ENCODE results near the gene NUP160.

DNA sequence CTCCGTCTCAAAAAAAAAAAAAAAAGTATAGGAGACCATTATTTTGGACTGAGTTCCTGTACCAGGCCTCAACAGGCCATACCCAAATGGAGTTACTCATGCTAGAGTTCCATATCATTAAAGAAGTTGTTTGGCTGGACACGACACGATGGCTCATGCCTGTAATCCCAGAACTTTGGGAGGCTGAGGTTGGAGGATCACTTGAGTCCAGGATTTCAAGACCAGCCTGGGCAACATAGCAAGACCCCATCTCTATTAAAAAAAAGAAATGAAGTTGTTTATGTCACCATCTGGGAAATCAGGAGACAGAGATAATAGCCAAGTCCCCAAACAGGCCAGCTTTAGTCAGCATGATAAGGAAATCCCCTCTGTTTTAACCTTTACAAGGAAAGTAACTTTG, 74.3 kb downstream of the NUP160 start:
- TF ChIP-seq MYC (IDR thresholded peaks at IDR 0.05; ENCODE audit: insufficient read depth, insufficient read length, insufficient replicate concordance, low read length, severe bottlenecking) (no peak), KLF5 (IDR thresholded peaks at IDR 0.05; ENCODE audit: partially characterized antibody) (no peak), CHD1 (IDR thresholded peaks at IDR 0.05; ENCODE audit: low read depth, low read length) (no peak), CBX5 (IDR thresholded peaks at IDR 0.05; ENCODE audit: low read depth) (no peak), MEF2A (IDR thresholded peaks at IDR 0.05; ENCODE audit: insufficient read depth, low read depth, low read length) (no peak), ZNF207 (IDR thresholded peaks at IDR 0.05; ENCODE audit: borderline replicate concordance) (no peak), CHD4 (IDR thresholded peaks at IDR 0.05) (no peak), NRF1 (conservative IDR thresholded peaks at IDR 0.05; ENCODE audit: low read depth, low read length) (no peak)
- TF ChIP-seq, protein P1, sequence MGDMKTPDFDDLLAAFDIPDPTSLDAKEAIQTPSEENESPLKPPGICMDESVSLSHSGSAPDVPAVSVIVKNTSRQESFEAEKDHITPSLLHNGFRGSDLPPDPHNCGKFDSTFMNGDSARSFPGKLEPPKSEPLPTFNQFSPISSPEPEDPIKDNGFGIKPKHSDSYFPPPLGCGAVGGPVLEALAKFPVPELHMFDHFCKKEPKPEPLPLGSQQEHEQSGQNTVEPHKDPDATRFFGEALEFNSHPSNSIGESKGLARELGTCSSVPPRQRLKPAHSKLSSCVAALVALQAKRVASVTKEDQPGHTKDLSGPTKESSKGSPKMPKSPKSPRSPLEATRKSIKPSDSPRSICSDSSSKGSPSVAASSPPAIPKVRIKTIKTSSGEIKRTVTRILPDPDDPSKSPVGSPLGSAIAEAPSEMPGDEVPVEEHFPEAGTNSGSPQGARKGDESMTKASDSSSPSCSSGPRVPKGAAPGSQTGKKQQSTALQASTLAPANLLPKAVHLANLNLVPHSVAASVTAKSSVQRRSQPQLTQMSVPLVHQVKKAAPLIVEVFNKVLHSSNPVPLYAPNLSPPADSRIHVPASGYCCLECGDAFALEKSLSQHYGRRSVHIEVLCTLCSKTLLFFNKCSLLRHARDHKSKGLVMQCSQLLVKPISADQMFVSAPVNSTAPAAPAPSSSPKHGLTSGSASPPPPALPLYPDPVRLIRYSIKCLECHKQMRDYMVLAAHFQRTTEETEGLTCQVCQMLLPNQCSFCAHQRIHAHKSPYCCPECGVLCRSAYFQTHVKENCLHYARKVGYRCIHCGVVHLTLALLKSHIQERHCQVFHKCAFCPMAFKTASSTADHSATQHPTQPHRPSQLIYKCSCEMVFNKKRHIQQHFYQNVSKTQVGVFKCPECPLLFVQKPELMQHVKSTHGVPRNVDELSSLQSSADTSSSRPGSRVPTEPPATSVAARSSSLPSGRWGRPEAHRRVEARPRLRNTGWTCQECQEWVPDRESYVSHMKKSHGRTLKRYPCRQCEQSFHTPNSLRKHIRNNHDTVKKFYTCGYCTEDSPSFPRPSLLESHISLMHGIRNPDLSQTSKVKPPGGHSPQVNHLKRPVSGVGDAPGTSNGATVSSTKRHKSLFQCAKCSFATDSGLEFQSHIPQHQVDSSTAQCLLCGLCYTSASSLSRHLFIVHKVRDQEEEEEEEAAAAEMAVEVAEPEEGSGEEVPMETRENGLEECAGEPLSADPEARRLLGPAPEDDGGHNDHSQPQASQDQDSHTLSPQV (IDR thresholded peaks at IDR 0.05) = no peak

All from GM12878 (cell line).